Testis (tissue), 3 donors: ENCODE results near the gene PRKACG. TPM values are rescaled to one million over a fixed set of nuclear protein-coding genes. Genes with fewer than 3 reads are reported as not detected.
"Not testable (repeated sequence)": the region's sequence is repeated elsewhere in the genome, so short reads cannot be mapped to it uniquely, and the experiment has no call there.

ENCODE experiments used
- DNase-seq: peaks from one replicate; pipeline ENCODE4 v3.0.0-alpha.2; 2019
- H3K27ac ChIP-seq, 2 donors: fragments of 200-600 bp; sonication (generic); one replicate each; pipeline ENCODE4 v1.5.1; 2019
- H3K27me3 ChIP-seq: fragments of 200-600 bp; sonication (generic); one replicate; pipeline ENCODE4 v1.5.1; 2019
- H3K36me3 ChIP-seq: fragments of 200-600 bp; sonication (generic); one replicate; pipeline ENCODE4 v1.5.1; 2017; ENCODE audit warnings: low read depth; ENCODE audit errors: missing control alignments
- H3K4me1 ChIP-seq: fragments of 200-600 bp; sonication (generic); one replicate; pipeline ENCODE4 v1.5.1; 2019
- H3K4me3 ChIP-seq, 2 donors: fragments of 200-600 bp; sonication (generic); one replicate each; pipeline ENCODE4 v1.5.1; 2017 to 2019
- H3K9me3 ChIP-seq: fragments of 200-600 bp; sonication (generic); one replicate; pipeline ENCODE4 v1.5.1; 2017
- CTCF ChIP-seq, 3 experiments: fragments of 450-650 bp in 2 of 3; fragments of 200-600 bp in 1 of 3; sonication (generic) in 1 of 3; IDR thresholded peaks; one replicate each; pipeline ENCODE4 v1.5.1; 2016 to 2019; ENCODE audit warnings: antibody characterized with exemption in 3 of 3, mild to moderate bottlenecking in 2 of 3, moderate library complexity in 1 of 3
- POLR2A ChIP-seq: fragments of 450-650 bp; IDR thresholded peaks from one replicate; pipeline ENCODE4 v1.6.1; 2017; ENCODE audit warnings: antibody characterized with exemption, mild to moderate bottlenecking, moderate library complexity
- WGBS, 2 donors: methylation state at CpG; one replicate each; pipeline ENCODE4 v1.1.5; 2018; 5-methylcytosine and 5-hydroxymethylcytosine counted together
- intact Hi-C: fragments of 100-400 bp; cut with DNase I; formaldehyde crosslinking; loops from one replicate; pipeline ENCODE4 v1.15.1; 2023; ENCODE audit warnings: low total_unique reads
- polyA plus RNA-seq: library from polyadenylated mRNA; stranded (reverse); fragments of 350-450 nt; fragmentation: Illumina TruSeq; extraction: RNeasy Lipid Tissue Mini Kit (QIAGEN cat#74804); gene quantifications from one replicate; pipeline ENCODE4 v1.2.3, GENCODE V29; 2014; ENCODE audit warnings: low read depth, low replicate concordance; ENCODE audit not compliant: insufficient read depth
- total RNA-seq, 2 donors: library from RNA; depleted of rRNA; stranded (reverse); fragments of >200 nt; gene quantifications; one replicate each; pipeline ENCODE4 v1.2.3, GENCODE V29; 2016

Gene PRKACG
- total and polyA plus RNA-seq, 3 donors from 2014 or later, result 14.0 to 46.5 (median 14.2) TPM

- intact Hi-C loops, result loop anchor here (5.0 kb wide), 1 partner anchor 137 kb away; no protein-coding TSS in a partner anchor
- H3K36me3 ChIP-seq, result no peaks in the 10 kb centered on the region
- WGBS, 2 donors, result 40 to 63% methylated on average over 1 of the region's 1 CpG
- no peak overlapping the region for H3K27ac ChIP-seq
- H3K4me1 ChIP-seq, result peaks cover 14% of the 10 kb centered on the region
- no peak overlapping the region for H3K4me3 ChIP-seq
- no peak for DNase-seq
- no peaks in the 10 kb centered on the region for H3K27me3 ChIP-seq
- H3K9me3 ChIP-seq, result no peaks in the 10 kb centered on the region
- no peak for TF ChIP-seq CTCF (IDR thresholded peaks at IDR 0.05)
- TF ChIP-seq POLR2A, result no peak
Measured at GRCh38 chr9:69054989-69055388, 41.1 kb upstream of the PRKACG start.

- peaks cover 14% of the 10 kb centered on the region for H3K4me1 ChIP-seq
- 78 to 80% methylated on average over 12 of the region's 12 CpGs for WGBS, 2 donors
- DNase-seq, intact Hi-C loops, H3K27me3 ChIP-seq, H3K27ac ChIP-seq, H3K9me3 ChIP-seq, H3K4me3 ChIP-seq, H3K36me3 ChIP-seq: not testable (repeated sequence)
Measured at GRCh38 chr9:69050936-69051335, 37.0 kb upstream of the PRKACG start.

- H3K27me3 ChIP-seq, result no peaks in the 10 kb centered on the region
- no peak overlapping the region for H3K4me3 ChIP-seq
- DNase-seq, result no peak
- no peak overlapping the region for H3K27ac ChIP-seq
- no peaks in the 10 kb centered on the region for H3K9me3 ChIP-seq
- intact Hi-C loops, result no loop called here
- TF ChIP-seq POLR2A (no peak), CTCF (IDR thresholded peaks at IDR 0.05) (no peak)
- 62 to 71% methylated on average over 6 of the region's 6 CpGs for WGBS, 2 donors
- H3K36me3 ChIP-seq, result no peaks in the 10 kb centered on the region
- H3K4me1 ChIP-seq, result peaks cover 8% of the 10 kb centered on the region
Measured at GRCh38 chr9:69049094-69049493, 35.2 kb upstream of the PRKACG start.

- H3K9me3 ChIP-seq, result no peaks in the 10 kb centered on the region
- no peak overlapping the region for H3K4me3 ChIP-seq
- 47 to 65% methylated on average over 4 of the region's 4 CpGs for WGBS, 2 donors
- intact Hi-C loops, result no loop called here
- no peak for DNase-seq
- H3K27ac ChIP-seq, result no peak overlapping the region
- H3K36me3 ChIP-seq, result no peaks in the 10 kb centered on the region
- TF ChIP-seq CTCF (IDR thresholded peaks at IDR 0.05), result no peak
- TF ChIP-seq POLR2A, result no peak
- peaks cover 9% of the 10 kb centered on the region for H3K4me1 ChIP-seq
- H3K27me3 ChIP-seq, result no peaks in the 10 kb centered on the region
Measured at GRCh38 chr9:69047371-69047770, 33.5 kb upstream of the PRKACG start.

GRCh38 chr9:69046723-69047122, 32.8 kb upstream of the PRKACG start:
- 58 to 66% methylated on average over 4 of the region's 4 CpGs for WGBS, 2 donors
- no peaks in the 10 kb centered on the region for H3K9me3 ChIP-seq
- intact Hi-C loops, result no loop called here
- H3K27ac ChIP-seq, result no peak overlapping the region
- DNase-seq, result no peak
- no peak overlapping the region for H3K4me3 ChIP-seq
- H3K36me3 ChIP-seq, result no peaks in the 10 kb centered on the region
- TF ChIP-seq POLR2A (no peak), CTCF (IDR thresholded peaks at IDR 0.05) (no peak)
- H3K4me1 ChIP-seq, result peaks cover 12% of the 10 kb centered on the region
- no peaks in the 10 kb centered on the region for H3K27me3 ChIP-seq
